Uterine smooth muscle cell (primary cell): ENCODE measurements around the gene MYO1B. TPM values are rescaled to one million over a fixed set of nuclear protein-coding genes. Genes with fewer than 3 reads are reported as not detected.

Source experiments
- total RNA-seq: library from RNA; depleted of rRNA; stranded (reverse); fragments of >200 nt; gene quantifications from 2 replicates; pipeline ENCODE4 v1.2.3, GENCODE V29; 2014

The MYO1B gene
- 86.9 and 109 TPM in 2 replicates for total RNA-seq

DNA sequence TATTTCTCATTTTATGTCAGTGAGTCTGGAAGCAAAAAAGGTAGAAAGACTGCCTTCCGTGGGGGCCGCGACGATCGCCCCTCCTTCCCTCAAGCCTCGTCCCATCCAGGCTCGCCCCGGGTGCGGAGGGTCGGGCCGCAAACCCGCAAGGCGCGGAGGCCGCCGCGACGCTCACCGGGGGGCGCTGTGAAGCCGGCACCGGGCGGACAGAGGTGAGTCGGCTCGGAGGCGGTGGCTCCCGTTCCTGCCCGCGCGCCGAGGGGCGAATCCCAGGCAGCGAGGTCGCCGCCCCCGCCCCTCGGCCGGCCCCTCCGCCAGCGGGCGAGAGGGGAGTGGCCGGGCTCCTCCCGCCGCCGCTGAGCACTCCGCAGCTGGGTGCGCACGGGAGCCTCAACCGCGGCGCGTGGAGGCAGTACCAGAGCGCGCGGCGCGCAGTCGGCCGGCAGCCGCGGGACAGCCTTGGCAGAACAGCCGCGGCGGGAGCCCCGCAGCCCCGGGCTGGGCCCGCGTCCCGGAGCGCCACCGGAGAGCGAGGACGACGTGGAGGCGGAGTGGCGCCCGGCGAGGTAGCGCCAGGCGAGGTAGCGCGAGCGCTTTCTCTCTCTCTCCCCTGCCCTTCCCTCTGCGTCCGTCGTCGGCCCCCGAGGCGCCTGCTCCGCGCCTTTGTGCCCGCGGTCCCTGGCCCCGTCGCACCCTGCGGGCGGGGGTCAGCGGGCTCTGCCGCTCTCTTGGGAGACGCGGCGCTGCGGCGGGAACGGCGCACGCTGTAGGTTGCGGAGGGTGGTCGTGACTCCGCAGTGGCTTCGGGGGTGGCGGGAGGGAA is at the start of gene MYO1B:
Gene MYO1B (plus strand): TSS at position 359 of the 823 bp plus-strand sequence. CDS start 31,492 bp downstream, outside the sequence.

Other genes with a start within 250 kb of the MYO1B start
- gene STAT1, start 231.2 kb upstream of the MYO1B start, total RNA-seq = 90.0 and 109 TPM in 2 replicates
- gene STAT4, start 94.4 kb upstream of the MYO1B start, total RNA-seq = 0.25 and 0.55 TPM in 2 replicates